ENCODE data around the gene NWD2.
"Not testable (repeated sequence)": the region's sequence is repeated elsewhere in the genome, so short reads cannot be mapped to it uniquely, and the experiment has no call there.

The NWD2 gene

GRCh38 chr4:37400241-37400881 is 155.8 kb downstream of the NWD2 start:
- no peak for DNase-seq

GRCh38 chr4:37407938-37408826 is 163.6 kb downstream of the NWD2 start:
- not testable (repeated sequence) for DNase-seq

- not testable (repeated sequence) for DNase-seq
Measured at GRCh38 chr4:37413612-37414011, 169.1 kb downstream of the NWD2 start.

- no peak for DNase-seq
Measured at GRCh38 chr4:37415845-37416369, 171.4 kb downstream of the NWD2 start.

- no peak for DNase-seq
Measured at GRCh38 chr4:37421614-37422013, 177.1 kb downstream of the NWD2 start.

GRCh38 chr4:37422102-37422501 is 177.6 kb downstream of the NWD2 start:
- DNase-seq = no peak

GRCh38 chr4:37422638-37423037 is 178.1 kb downstream of the NWD2 start:
- DNase-seq = no peak

- no peak for DNase-seq
Measured at GRCh38 chr4:37423310-37423709, 178.8 kb downstream of the NWD2 start.

- DNase-seq = no peak
Measured at GRCh38 chr4:37424753-37425152, 180.2 kb downstream of the NWD2 start.

GRCh38 chr4:37425857-37426256 is 181.3 kb downstream of the NWD2 start:
- DNase-seq = no peak

GRCh38 chr4:37427193-37427592 is 182.7 kb downstream of the NWD2 start:
- no peak for DNase-seq

- DNase-seq = no peak
Measured at GRCh38 chr4:37429906-37430305, 185.4 kb downstream of the NWD2 start.

- no peak for DNase-seq
Measured at GRCh38 chr4:37430718-37431416, 186.3 kb downstream of the NWD2 start.

GRCh38 chr4:37431417-37431743 is 186.8 kb downstream of the NWD2 start:
- DNase-seq = no peak

GRCh38 chr4:37434469-37434868 is 189.9 kb downstream of the NWD2 start:
- DNase-seq = no peak

- DNase-seq = no peak
Measured at GRCh38 chr4:37436546-37436945, 192.0 kb downstream of the NWD2 start.

- DNase-seq = no peak
Measured at GRCh38 chr4:37437163-37437562, 192.6 kb downstream of the NWD2 start.

GRCh38 chr4:37438564-37439279 is 194.2 kb downstream of the NWD2 start:
- DNase-seq = no peak

GRCh38 chr4:37439809-37440474 is 195.4 kb downstream of the NWD2 start:
- no peak for DNase-seq

GRCh38 chr4:37440501-37440900 is 196.0 kb downstream of the NWD2 start:
- no peak for DNase-seq

GRCh38 chr4:37441231-37442061 is 196.9 kb downstream of the NWD2 start:
- no peak for DNase-seq

GRCh38 chr4:37442062-37442323 is 197.4 kb downstream of the NWD2 start:
- DNase-seq = no peak
